Endodermal cell (in vitro differentiated cells): Measurements from ENCODE around the gene CDX2. TPM values are rescaled to one million over a fixed set of nuclear protein-coding genes. Genes with fewer than 3 reads are reported as not detected.

ENCODE experiments used
- DNase-seq: peaks from one replicate; pipeline ENCODE4 v3.0.0-alpha.2; 2017
- H3K27ac ChIP-seq: 2 replicates; pipeline ENCODE4 v1.5.1; 2013; ENCODE audit warnings: mild to moderate bottlenecking, low read depth, low read length, moderate library complexity
- H3K27me3 ChIP-seq: 2 replicates; pipeline ENCODE4 v1.6.1; 2013; ENCODE audit warnings: mild to moderate bottlenecking, low read length, moderate library complexity; ENCODE audit not compliant: insufficient read depth, control insufficient read depth, poor library complexity, severe bottlenecking
- H3K36me3 ChIP-seq: 2 replicates; pipeline ENCODE4 v1.7.0; 2013; ENCODE audit warnings: mild to moderate bottlenecking, low read length, moderate library complexity; ENCODE audit not compliant: control insufficient read depth, insufficient read depth
- H3K4me1 ChIP-seq: one replicate; pipeline ENCODE4 v1.7.0; 2013; ENCODE audit warnings: low read length; ENCODE audit not compliant: control insufficient read depth, insufficient read depth
- H3K4me3 ChIP-seq: 2 replicates; pipeline ENCODE4 v1.5.1; 2013; ENCODE audit warnings: mild to moderate bottlenecking, low read length, moderate library complexity
- H3K9ac ChIP-seq: 2 replicates; pipeline ENCODE4 v1.6.1; 2013; ENCODE audit warnings: mild to moderate bottlenecking, low read length, moderate library complexity; ENCODE audit not compliant: poor library complexity, severe bottlenecking; ENCODE audit errors: extremely low read depth
- H3K9me3 ChIP-seq: 2 replicates; pipeline ENCODE4 v1.6.1; 2013; ENCODE audit warnings: mild to moderate bottlenecking, low read length, moderate library complexity; ENCODE audit not compliant: control insufficient read depth
- H3K27ac Mint-ChIP-seq: 2 replicates; pipeline ENCODE4 v1.8.0; 2020; ENCODE audit warnings: mixed read lengths
- H3K27me3 Mint-ChIP-seq: 2 replicates; pipeline ENCODE4 v1.8.0; 2021; ENCODE audit warnings: mild to moderate bottlenecking, mixed read lengths; ENCODE audit not compliant: insufficient read depth
- H3K36me3 Mint-ChIP-seq: 2 replicates; pipeline ENCODE4 v1.8.0; 2020; ENCODE audit warnings: low read depth, mixed read lengths
- H3K4me1 Mint-ChIP-seq: 2 replicates; pipeline ENCODE4 v1.8.0; 2020; ENCODE audit warnings: mixed read lengths
- H3K4me3 Mint-ChIP-seq: 2 replicates; pipeline ENCODE4 v1.8.0; 2020; ENCODE audit warnings: mild to moderate bottlenecking, moderate library complexity, mixed read lengths
- H3K9me3 Mint-ChIP-seq: 2 replicates; pipeline ENCODE4 v1.8.0; 2020; ENCODE audit warnings: mild to moderate bottlenecking, mixed read lengths
- CTCF ChIP-seq: fragments of 200-600 bp; sonication (generic); conservative IDR thresholded peaks from 2 replicates; pipeline ENCODE4 v1.5.0; 2021; ENCODE audit warnings: antibody characterized with exemption, mild to moderate bottlenecking
- WGBS, 2 experiments: methylation state at CpG; one replicate each; pipeline versions ENCODE4 v1.1.5 to v1.1.7; 2013; ENCODE audit warnings: missing lambda C conversion rate in 2 of 2, mixed read lengths in 1 of 2; ENCODE audit not compliant: insufficient coverage in 1 of 2, insufficient read length in 1 of 2; 5-methylcytosine and 5-hydroxymethylcytosine counted together
- total RNA-seq, 2 donors: library from RNA; stranded (reverse); fragmentation: NEBNext Ultra II Directional in 1 of 2; extraction: Animal tissue kit (Norgen Biotek cat#: 25700) in 1 of 2; gene quantifications; 2 replicates in 1 of 2; 3 replicates in 1 of 2; pipeline ENCODE4 v1.2.1, GENCODE V29; 2021

Gene CDX2
- total RNA-seq, 2 donors from 2014 or later, result not detected

GRCh38 chr13:27962128-27962841 lies 6.8 kb downstream of the CDX2 start:
- peaks cover 15% of the 10 kb centered on the region for H3K4me1 ChIP-seq
- H3K36me3 ChIP-seq, result no peaks in the 10 kb centered on the region
- no peaks in the 10 kb centered on the region for H3K9me3 ChIP-seq
- 19 to 37% methylated on average over 2 to 6 of the region's 6 CpGs for WGBS, 2 experiments
- Mint-ChIP-seq H3K4me3 (no peak overlapping the region), H3K36me3 (no peaks in the 10 kb centered on the region), H3K27ac (no peak overlapping the region), H3K27me3 (peaks cover 99% of the 10 kb centered on the region), H3K4me1 (peaks cover 29% of the 10 kb centered on the region), H3K9me3 (no peaks in the 10 kb centered on the region)
- peaks cover 100% of the 10 kb centered on the region for H3K27me3 ChIP-seq
- no peak overlapping the region for H3K27ac ChIP-seq
- peak; percentile 68 for DNase-seq
- no peak overlapping the region for H3K9ac ChIP-seq
- H3K4me3 ChIP-seq, result no peak overlapping the region
- no peak for TF ChIP-seq CTCF

GRCh38 chr13:27961227-27962085 lies 7.7 kb downstream of the CDX2 start:
- no peaks in the 10 kb centered on the region for H3K36me3 Mint-ChIP-seq
- Histone ChIP-seq H3K27me3 (peaks cover 100% of the 10 kb centered on the region), H3K27ac (no peak overlapping the region), H3K9me3 (no peaks in the 10 kb centered on the region), H3K36me3 (no peaks in the 10 kb centered on the region), H3K4me1 (peaks cover 14% of the 10 kb centered on the region), H3K9ac (no peak overlapping the region), H3K4me3 (no peak overlapping the region)
- WGBS, 2 experiments, result 3 to 4% methylated on average over 11 to 25 of the region's 25 CpGs
- H3K9me3 Mint-ChIP-seq, result no peaks in the 10 kb centered on the region
- peak; percentile 81 for DNase-seq
- H3K27me3 Mint-ChIP-seq, result peaks cover 97% of the 10 kb centered on the region
- H3K4me1 Mint-ChIP-seq, result peaks cover 33% of the 10 kb centered on the region
- no peak for TF ChIP-seq CTCF
- peak overlapping the region; percentile 16 for H3K4me3 Mint-ChIP-seq
- no peak overlapping the region for H3K27ac Mint-ChIP-seq

- Mint-ChIP-seq H3K27ac (no peak overlapping the region), H3K4me1 (peaks cover 26% of the 10 kb centered on the region), H3K4me3 (peak overlapping the region; percentile 30), H3K27me3 (peaks cover 97% of the 10 kb centered on the region), H3K36me3 (no peaks in the 10 kb centered on the region), H3K9me3 (no peaks in the 10 kb centered on the region)
- H3K27me3 ChIP-seq, result peaks cover 100% of the 10 kb centered on the region
- TF ChIP-seq CTCF, result peak; percentile 81
- peaks cover 9% of the 10 kb centered on the region for H3K4me1 ChIP-seq
- H3K4me3 ChIP-seq, result no peak overlapping the region
- WGBS, 2 experiments, result 1 to 3% methylated on average over 15 to 73 of the region's 73 CpGs
- H3K27ac ChIP-seq, result no peak overlapping the region
- H3K9me3 ChIP-seq, result peaks cover under 1% of the 10 kb centered on the region
- H3K36me3 ChIP-seq, result no peaks in the 10 kb centered on the region
- peak; percentile 95 for DNase-seq
- H3K9ac ChIP-seq, result no peak overlapping the region
Measured at GRCh38 chr13:27960362-27961226, 8.5 kb downstream of the CDX2 start.
